ENCODE data around the gene FUT3. TPM values are rescaled to one million over a fixed set of nuclear protein-coding genes. Genes with fewer than 3 reads are reported as not detected.

FUT3 gene
- total and polyA plus RNA-seq, 2 experiments from 2014 or later: not detected

- Histone ChIP-seq H3K4me2 (ENCODE audit: unreplicated experiment) (no peak overlapping the region), H3K36me3 (ENCODE audit: low read depth) (no peaks in the 10 kb centered on the region), H3K27me3 (replicated peaks; ENCODE audit: insufficient read depth) (0 out of 2 replicates have a peak, but pooled peaks cover 8% of the 10 kb centered on the region), H3K4me3 (no peak overlapping the region), H3K27ac (no peak overlapping the region), H3K4me1 (ENCODE audit: insufficient read depth) (no peaks in the 10 kb centered on the region), H2AFZ (no peak overlapping the region), H3K9ac (no peak overlapping the region), H3K9me2 (ENCODE audit: insufficient read depth) (no peaks in the 10 kb centered on the region), H3K9me3 (ENCODE audit: low read depth) (no peaks in the 10 kb centered on the region), H3F3A (ENCODE audit: insufficient read depth) (no peaks in the 10 kb centered on the region), H3K79me2 (ENCODE audit: insufficient read depth) (no peaks in the 10 kb centered on the region), H4K20me1 (ENCODE audit: insufficient read depth) (no peaks in the 10 kb centered on the region)
- TF ChIP-seq EZH2 (IDR thresholded peaks at IDR 0.05; ENCODE audit: insufficient read depth, poor library complexity, severe bottlenecking) (no peak), EZH2phosphoT487 (IDR thresholded peaks at IDR 0.05; ENCODE audit: insufficient read depth, low read depth) (no peak)
- no peak for DNase-seq
- WGBS, 2 experiments (ENCODE audit: low coverage in 1 of 2, low lambda C conversion rate in 2 of 2, missing lambda C conversion rate in 2 of 2): 64 to 70% methylated on average over 20 of the region's 20 CpGs
- in situ Hi-C loops (cut with MboI): no loop called here
Measured at GRCh38 chr19:5838353-5839064, 12.7 kb downstream of the FUT3 start.

- in situ Hi-C loops (cut with MboI): no loop called here
- no peak overlapping the region for H3K27ac ChIP-seq
Measured at GRCh38 chr19:5837761-5838352, 13.4 kb downstream of the FUT3 start.

GRCh38 chr19:5832527-5833216 lies 18.6 kb downstream of the FUT3 start:
- H3K4me2 ChIP-seq (ENCODE audit: unreplicated experiment): no peak overlapping the region
- H3K9me2 ChIP-seq (ENCODE audit: insufficient read depth): no peaks in the 10 kb centered on the region
- no peak for TF ChIP-seq EZH2 (IDR thresholded peaks at IDR 0.05; ENCODE audit: insufficient read depth, poor library complexity, severe bottlenecking)
- no peak overlapping the region for H3K9ac ChIP-seq
- no peak overlapping the region for H3K27ac ChIP-seq
- no peak overlapping the region for H3K4me3 ChIP-seq
- H3K36me3 ChIP-seq (ENCODE audit: low read depth): no peaks in the 10 kb centered on the region
- DNase-seq: no peak
- H3K9me3 ChIP-seq (ENCODE audit: low read depth): no peaks in the 10 kb centered on the region
- no peaks in the 10 kb centered on the region for H4K20me1 ChIP-seq (ENCODE audit: insufficient read depth)
- in situ Hi-C loops (cut with MboI): no loop called here
- H3K79me2 ChIP-seq (ENCODE audit: insufficient read depth): no peaks in the 10 kb centered on the region
- no peak overlapping the region for H2AFZ ChIP-seq
- H3K4me1 ChIP-seq (ENCODE audit: insufficient read depth): no peaks in the 10 kb centered on the region
- WGBS, 2 experiments (ENCODE audit: low coverage in 1 of 2, low lambda C conversion rate in 2 of 2, missing lambda C conversion rate in 2 of 2): 70 to 75% methylated on average over 6 of the region's 6 CpGs
- peaks cover 8% of the 10 kb centered on the region; the same call in 1 of the 2 replicates for H3K27me3 ChIP-seq (replicated peaks; ENCODE audit: insufficient read depth)
- H3F3A ChIP-seq (ENCODE audit: insufficient read depth): no peaks in the 10 kb centered on the region

More at GRCh38 chr19:5837761-5838352, 13.4 kb downstream of the FUT3 start:
- H3K9me3 ChIP-seq (ENCODE audit: low read depth): no peaks in the 10 kb centered on the region
- H3K27me3 ChIP-seq (replicated peaks; ENCODE audit: insufficient read depth): 0 out of 2 replicates have a peak, but pooled peaks cover 8% of the 10 kb centered on the region
- no peak overlapping the region for H2AFZ ChIP-seq
- no peak overlapping the region for H3K4me3 ChIP-seq
- H3K79me2 ChIP-seq (ENCODE audit: insufficient read depth): no peaks in the 10 kb centered on the region
- no peaks in the 10 kb centered on the region for H4K20me1 ChIP-seq (ENCODE audit: insufficient read depth)
- no peak overlapping the region for H3K4me2 ChIP-seq (ENCODE audit: unreplicated experiment)
- no peak overlapping the region for H3K9ac ChIP-seq
- no peaks in the 10 kb centered on the region for H3K4me1 ChIP-seq (ENCODE audit: insufficient read depth)
- H3K9me2 ChIP-seq (ENCODE audit: insufficient read depth): no peaks in the 10 kb centered on the region
- H3F3A ChIP-seq (ENCODE audit: insufficient read depth): no peaks in the 10 kb centered on the region
- DNase-seq: no peak
- TF ChIP-seq EZH2phosphoT487 (IDR thresholded peaks at IDR 0.05; ENCODE audit: insufficient read depth, low read depth): no peak
- no peak for TF ChIP-seq EZH2 (IDR thresholded peaks at IDR 0.05; ENCODE audit: insufficient read depth, poor library complexity, severe bottlenecking)
- no peaks in the 10 kb centered on the region for H3K36me3 ChIP-seq (ENCODE audit: low read depth)
- 59 to 66% methylated on average over 15 of the region's 15 CpGs for WGBS, 2 experiments (ENCODE audit: low coverage in 1 of 2, low lambda C conversion rate in 2 of 2, missing lambda C conversion rate in 2 of 2)

DNA sequence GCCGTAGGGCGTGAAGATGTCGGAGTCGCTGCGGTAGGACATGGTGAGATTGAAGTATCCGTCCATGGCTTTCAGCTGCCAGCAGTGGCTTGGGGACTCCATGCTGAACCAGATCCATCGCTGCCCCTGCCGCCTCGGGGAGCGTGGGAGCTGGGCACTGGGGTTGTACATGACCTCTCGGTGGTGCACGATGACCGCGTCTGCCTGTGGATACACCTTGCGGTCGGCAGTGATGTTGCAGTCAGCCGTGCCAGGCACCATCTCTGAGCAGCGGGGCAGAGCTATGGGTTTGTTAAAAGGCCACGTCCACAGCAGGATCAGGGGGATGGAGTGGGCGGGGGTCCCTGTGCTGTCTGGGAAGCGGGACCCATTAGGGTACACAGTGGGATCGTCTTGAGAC lies 19.2 kb downstream of the FUT3 start:
- Histone ChIP-seq H3K27ac (no peak overlapping the region), H3K79me2 (ENCODE audit: insufficient read depth) (no peaks in the 10 kb centered on the region), H3K36me3 (ENCODE audit: low read depth) (no peaks in the 10 kb centered on the region), H3K4me3 (no peak overlapping the region), H3K9ac (no peak overlapping the region), H3K9me2 (ENCODE audit: insufficient read depth) (no peaks in the 10 kb centered on the region), H3F3A (ENCODE audit: insufficient read depth) (no peaks in the 10 kb centered on the region), H4K20me1 (ENCODE audit: insufficient read depth) (no peaks in the 10 kb centered on the region), H2AFZ (no peak overlapping the region), H3K4me2 (ENCODE audit: unreplicated experiment) (no peak overlapping the region), H3K27me3 (replicated peaks; ENCODE audit: insufficient read depth) (peaks cover 8% of the 10 kb centered on the region; the same call in 1 of the 2 replicates), H3K9me3 (ENCODE audit: low read depth) (no peaks in the 10 kb centered on the region), H3K4me1 (ENCODE audit: insufficient read depth) (no peaks in the 10 kb centered on the region)
- DNase-seq: no peak
- TF ChIP-seq EZH2 (IDR thresholded peaks at IDR 0.05; ENCODE audit: insufficient read depth, poor library complexity, severe bottlenecking) (no peak), EZH2phosphoT487 (IDR thresholded peaks at IDR 0.05; ENCODE audit: insufficient read depth, low read depth) (no peak)
- in situ Hi-C loops (cut with MboI): no loop called here
- WGBS, 2 experiments (ENCODE audit: low coverage in 1 of 2, low lambda C conversion rate in 2 of 2, missing lambda C conversion rate in 2 of 2): 75 to 78% methylated on average over 22 of the region's 22 CpGs

Measured in GM23248 (cell line).